T-helper 1 cell treated with Interleukin-12 subunit alpha and Interleukin-12 subunit beta and Interleukin-4 antibody, amounts not matched to agents 30 ng/mL and 1 ng/mL, for 36 hours (primary cell): ENCODE results near the gene MEST. TPM values are rescaled to one million over a fixed set of nuclear protein-coding genes. Genes with fewer than 3 reads are reported as not detected.
"Not testable (repeated sequence)": the region's sequence is repeated elsewhere in the genome, so short reads cannot be mapped to it uniquely, and the experiment has no call there.

Experiments used
- intact Hi-C: fragments of 100-400 bp; cut with micrococcal nuclease; formaldehyde crosslinking; loops from one replicate; pipeline ENCODE4 v1.15.1; 2024
- total RNA-seq: library from RNA; stranded (reverse); gene quantifications from 2 replicates; pipeline ENCODE4 v1.2.3, GENCODE V29; 2022

The MEST gene
- total RNA-seq, 1 donor from 2014 or later: 1.4 TPM

DNA sequence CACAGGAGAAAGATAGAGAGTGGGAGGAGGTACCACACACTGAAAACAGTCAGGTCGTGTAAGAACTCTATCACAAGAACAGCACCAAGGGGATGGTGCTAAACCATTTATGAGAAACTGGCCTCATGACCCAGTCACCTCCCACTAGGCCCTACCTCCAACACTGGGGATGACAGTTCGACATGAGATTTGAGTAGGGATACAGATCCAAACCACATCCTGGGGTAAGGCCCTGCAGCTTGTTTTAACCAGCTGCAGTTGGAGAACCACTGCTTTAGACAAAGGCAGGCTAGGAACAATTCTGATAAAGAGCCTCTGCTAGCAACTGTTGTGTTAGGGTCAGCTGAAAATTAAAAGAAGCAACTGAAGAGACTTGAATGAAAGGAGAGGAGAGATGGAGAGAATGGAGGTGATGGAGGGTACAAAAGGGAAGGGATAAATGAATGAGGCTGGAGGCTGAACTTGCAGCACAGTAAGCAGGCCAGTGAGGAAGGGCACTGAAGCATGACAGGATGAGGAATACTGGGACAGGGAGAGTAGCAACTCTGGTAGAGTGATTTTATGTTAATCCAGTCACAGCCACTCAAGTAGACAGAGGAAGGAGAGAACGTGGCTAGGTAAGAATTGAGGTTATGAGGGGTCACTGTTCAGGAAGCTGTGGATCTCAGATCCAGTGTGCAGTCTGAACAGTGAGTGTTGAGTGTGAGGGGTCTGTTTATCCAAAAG is 23.6 kb downstream of the MEST start:
- intact Hi-C loops: no loop called here

DNA sequence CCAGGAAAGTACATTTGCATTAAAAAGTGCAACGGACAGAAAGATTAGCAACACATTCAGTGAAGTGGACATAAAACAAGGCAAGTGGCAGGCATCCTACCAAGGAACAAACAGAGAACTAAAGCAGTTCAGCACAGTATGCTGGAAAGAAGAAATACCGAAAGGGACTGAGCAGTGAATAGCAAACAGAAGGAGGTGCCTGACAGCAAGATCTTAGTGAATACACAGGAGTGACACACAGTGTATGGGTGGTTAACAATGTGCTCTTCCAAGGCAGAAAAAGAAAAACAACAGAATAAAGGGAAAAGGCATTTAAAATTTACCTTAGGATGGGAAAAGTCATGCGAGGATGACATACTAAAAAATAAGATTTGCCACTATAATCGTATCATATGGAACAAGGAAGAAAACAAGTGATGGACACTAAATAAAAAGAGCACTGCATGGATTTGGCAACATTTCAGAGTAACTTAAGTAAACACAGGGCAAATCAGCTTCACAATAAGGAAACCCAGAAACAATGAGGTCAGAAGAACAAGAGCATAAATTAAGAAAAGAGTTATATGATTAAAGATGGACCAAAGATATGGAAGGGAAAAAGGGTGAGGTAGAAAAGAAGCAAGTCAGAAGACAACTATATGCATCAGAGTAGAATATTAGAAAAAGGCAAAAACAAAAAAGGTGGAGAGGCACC is 29.5 kb downstream of the MEST start:
- intact Hi-C loops: no loop called here

DNA sequence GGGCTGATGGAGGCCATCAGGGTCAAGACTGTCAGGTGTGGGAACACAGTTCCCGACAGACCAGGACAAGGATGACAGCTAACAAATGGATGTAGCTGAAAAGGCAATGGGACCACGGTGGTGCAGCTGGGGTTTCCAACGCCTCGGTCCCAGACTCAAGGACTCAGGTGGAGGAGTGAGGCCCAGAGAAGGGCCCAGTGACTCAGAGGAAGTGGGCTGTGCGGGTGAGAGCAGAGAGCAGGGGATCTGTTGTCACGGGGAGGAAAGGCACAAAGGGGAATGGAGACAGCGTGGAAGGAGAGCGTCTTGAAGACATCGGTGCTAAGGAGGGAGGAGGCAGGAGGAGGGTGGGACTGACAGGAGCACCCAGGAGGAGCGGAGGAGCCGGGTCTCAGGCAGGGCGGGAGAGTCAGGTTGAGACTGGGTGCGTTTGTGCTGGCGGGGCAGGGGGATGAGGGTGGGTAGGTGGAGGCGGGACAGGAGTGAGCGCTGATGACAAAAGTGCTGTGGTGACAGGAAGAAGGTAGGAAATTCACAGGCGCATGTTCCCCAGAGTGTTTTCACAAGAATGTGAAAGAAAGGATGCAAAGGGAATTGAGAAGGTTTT is 31.7 kb downstream of the MEST start:
- intact Hi-C loops: not testable (repeated sequence)

DNA sequence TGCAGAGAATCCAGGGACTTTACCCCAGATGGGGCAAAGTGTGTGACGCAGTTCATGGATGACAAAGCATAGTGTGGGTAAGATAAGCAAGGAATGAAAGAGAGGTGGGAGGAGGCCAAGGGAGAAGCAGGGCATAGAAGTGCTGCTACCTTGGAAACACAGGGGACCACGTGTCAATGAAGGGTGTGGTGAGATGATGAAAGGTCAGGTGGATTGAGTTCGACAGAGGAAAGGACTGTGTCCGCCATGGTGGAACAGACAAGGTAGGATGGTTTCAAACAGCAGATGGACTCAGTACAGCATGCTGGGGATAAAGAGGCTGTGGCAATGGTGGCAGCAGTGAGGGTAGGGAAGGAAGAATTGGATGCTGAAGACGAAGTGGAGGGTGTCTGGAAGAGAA is 32.7 kb downstream of the MEST start:
- intact Hi-C loops: no loop called here

DNA sequence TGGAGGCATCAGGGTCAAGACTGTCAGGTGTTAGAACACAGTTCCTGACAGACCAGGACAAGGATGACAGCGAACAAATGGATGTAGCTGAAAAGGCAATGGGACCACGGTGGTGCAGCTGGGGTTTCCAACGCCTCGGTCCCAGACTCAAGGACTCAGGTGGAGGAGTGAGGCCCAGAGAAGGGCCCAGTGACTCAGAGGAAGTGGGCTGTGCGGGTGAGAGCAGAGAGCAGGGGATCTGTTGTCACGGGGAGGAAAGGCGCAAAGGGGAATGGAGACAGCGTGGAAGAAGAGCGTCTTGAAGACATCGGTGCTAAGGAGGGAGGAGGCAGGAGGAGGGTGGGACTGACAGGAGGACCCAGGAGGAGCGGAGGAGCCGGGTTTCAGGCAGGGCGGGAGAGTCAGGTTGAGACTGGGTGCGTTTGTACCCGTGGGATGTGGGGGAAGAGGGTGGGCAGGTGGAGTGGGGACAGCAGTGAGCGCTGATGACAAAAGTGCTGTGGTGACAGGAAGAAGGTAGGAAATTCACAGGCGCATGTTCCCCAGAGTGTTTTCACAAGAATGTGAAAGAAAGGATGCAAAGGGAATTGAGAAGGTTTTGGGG is 36.0 kb downstream of the MEST start:
- intact Hi-C loops: not testable (repeated sequence)

DNA sequence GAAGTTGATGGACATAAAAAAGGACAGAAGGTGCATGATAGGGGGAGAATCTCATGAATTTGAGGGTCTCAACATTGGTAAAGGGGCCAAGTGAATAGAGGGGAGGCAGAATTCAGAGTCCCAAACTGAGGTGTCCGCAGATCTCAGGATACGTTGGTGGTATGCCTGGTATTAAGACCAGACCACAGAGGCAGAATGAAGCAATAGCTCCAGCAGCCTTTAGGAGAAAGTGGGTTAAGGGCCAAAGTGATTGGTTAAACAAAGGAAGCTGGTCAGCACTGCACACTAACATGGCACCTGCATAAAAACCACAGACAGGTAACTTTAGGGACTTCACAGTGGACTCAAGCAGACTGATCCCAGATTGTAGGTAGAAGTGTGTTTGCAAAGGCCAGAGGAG is 37.5 kb downstream of the MEST start:
- intact Hi-C loops: no loop called here

DNA sequence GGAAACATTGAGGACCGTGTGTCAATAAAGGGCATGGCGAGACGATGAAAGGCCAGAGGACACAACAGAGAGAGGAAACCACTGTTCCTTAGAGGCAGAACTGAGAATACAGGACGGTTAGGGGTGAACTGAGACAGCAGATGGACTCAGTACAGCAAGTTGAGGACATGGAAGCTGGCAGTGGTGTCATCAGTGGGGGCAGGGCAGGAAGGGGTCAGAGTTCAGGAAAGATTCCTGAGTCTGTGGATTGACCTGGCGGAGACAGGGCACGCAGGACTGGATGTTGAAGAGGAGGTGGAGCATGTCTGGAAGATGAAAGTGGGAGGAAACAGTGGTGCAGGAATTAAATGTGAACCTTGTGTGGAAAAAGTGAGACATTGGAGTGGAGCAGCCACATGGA is 46.0 kb downstream of the MEST start:
- intact Hi-C loops: not testable (repeated sequence)

DNA sequence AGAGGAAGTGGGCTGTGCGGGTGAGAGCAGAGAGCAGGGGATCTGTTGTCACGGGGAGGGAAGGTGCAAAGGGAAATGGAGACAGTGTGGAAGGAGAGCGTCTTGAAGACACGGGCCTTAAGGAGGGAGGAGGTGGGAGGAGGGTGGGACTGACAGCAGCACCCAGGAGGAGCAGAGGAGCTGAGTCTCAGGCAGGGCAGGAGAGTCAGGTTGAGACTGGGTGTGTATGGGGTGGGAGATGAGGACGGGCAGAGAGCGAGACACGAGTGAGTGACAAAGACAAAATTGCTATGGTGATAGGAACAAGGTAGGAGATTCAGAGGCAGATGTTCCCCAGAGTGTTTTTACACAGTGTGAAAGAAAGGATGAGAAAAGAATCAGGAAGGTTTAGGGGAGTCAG is 49.4 kb downstream of the MEST start:
- intact Hi-C loops: not testable (repeated sequence)

DNA sequence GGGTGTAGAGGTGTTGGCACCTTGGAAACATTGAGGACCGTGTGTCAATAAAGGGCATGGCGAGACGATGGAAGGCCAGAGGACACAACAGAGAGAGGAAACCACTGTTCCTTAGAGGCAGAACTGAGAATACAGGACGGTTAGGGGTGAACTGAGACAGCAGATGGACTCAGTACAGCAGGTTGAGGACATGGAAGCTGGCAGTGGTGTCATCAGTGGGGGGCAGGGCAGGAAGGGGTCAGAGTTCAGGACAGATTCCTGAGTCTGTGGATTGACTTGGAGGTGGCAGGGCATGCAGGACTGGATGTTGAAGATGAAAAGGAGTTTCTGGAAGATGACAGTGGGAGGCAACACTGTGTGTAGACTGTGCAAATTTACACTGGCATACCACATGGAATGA is 50.4 kb downstream of the MEST start:
- intact Hi-C loops: not testable (repeated sequence)

DNA sequence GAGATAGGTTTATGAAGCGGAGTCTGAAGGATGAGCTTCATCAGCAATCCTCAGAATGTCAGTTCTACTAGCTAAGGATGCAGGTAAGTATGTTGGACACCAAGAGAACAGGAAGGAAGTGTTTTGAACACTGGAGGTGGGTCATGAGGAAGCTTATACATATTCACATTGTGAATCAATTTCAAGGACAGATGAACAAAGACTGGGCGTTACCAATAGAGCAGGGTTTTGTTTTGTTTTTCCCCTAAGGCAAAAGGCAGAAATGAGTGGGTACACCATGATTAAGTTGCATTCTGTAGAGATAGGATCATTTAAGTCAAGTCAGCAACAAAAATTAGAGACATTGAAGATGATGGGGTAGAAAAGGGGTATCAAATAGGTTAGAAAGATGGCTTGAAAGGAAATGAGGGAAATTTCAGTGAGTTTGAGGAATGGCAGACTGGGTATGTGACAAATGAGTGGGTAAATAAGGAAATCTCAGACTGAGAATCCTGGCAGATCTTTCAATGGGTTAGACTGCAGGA is 51.7 kb downstream of the MEST start:
- intact Hi-C loops: no loop called here

DNA sequence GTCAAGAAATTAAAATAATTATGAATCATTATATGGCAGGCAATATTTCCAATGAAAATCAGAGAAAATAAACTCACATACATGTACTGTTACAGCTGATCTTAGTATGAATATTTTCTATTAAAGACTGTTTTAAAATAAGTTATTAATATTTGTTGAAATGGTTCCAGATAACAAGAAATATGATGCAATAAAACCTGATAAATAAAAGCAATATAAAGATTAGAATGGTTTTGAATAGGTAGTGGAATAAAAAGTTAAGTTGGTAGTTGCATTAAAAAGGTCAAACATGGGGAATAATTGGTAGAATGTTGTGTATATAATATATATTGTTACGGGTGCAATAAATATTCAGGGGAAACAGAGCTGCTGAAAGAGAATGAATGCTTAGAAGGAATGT is 52.5 kb downstream of the MEST start:
- intact Hi-C loops: no loop called here

DNA sequence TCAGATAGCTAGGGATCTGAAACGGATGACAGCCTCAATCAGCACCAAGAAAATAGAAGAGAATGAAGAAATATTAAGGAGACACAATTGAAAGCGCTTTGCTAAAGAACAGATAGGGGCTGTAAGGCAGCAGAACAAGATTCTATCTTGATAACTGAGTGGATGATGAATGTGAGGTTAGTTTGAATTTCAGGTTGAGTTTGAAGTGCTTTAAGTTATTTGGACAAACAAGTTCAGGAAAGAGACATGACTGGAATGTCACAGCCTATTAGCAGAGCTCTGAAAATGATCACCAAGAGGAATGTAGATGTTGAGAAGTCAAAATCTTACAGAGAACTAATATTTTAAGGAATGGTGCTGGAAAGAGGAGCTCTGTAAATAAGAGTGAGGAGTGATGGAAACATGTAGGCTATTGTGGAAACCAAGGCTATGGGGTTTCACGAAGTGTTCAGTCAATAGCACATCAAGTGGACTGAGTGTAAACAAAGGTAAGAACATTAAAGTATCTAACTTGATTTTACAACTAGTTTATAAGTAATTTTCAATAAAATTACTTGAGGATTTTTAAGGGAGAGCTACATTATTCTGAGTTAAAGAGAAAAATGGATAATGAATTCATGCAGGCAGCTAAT is 61.6 kb downstream of the MEST start:
- intact Hi-C loops: no loop called here

DNA sequence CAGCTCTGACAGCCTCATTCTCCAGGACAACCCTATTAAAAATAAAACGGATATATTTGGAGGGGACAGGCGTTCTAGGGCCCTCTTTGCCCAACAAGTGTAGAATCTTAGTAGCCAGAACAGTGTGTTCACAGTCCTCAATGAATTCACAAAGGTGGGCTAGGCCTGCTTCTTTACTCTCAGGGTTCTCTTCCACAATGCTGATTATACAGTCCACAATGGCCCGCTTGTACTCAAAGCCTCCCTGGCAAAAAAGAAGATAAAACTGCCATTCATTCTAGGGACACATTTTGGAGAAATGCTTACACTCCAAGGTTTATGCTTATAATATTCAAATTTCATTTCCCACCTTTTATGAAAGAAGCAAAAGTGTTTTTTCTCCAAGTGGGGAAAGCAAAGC is 62.6 kb downstream of the MEST start:
- intact Hi-C loops: no loop called here

Other genes starting within 250 kb of the MEST start
- gene CPA2, start 225.2 kb upstream of the MEST start, total RNA-seq: not detected in 2 replicates
- not detected in 2 replicates for gene CPA4, start 198.9 kb upstream of the MEST start, total RNA-seq
- 0.90 and 0.91 TPM in 2 replicates for gene CPA5, start 147.3 kb upstream of the MEST start, total RNA-seq
- not detected in 2 replicates for gene CPA1, start 111.6 kb upstream of the MEST start, total RNA-seq
- 14.4 and 16.0 TPM in 2 replicates for gene CEP41, start 51.1 kb upstream of the MEST start, total RNA-seq
- gene COPG2, start 176.7 kb downstream of the MEST start, total RNA-seq: 6.7 TPM in 2 replicates
- gene TSGA13, start 194.5 kb downstream of the MEST start, total RNA-seq: not detected in 2 replicates
- not detected in 2 replicates for gene KLF14, start 242.1 kb downstream of the MEST start, total RNA-seq